ENCODE results near the gene CHMP5.

CHMP5 gene

DNA sequence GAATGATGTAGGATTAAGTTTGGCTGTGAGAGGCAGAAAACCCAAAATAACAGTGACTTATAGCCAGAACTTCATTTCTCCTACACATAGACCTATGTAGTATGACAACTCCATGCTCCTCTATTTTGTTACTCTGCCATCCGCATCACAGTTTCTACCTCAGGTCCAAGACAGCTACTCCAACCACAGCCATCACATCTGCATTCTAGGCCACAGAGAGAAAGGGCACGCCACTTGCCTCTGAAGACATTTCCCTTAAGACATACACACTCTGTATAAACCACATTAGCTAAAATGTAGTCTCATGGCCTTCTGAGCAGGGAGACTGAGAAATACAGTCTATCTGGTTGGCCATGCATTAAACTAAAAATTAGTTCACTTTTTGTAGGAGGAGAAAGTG, 14.9 kb upstream of the CHMP5 start:
- Histone ChIP-seq H3K14ac (ENCODE audit: low read length) (no peak overlapping the region), H2BK15ac (ENCODE audit: low read length) (no peak overlapping the region), H3K4me2 (ENCODE audit: insufficient read depth, low read length, poor library complexity, severe bottlenecking) (no peak overlapping the region), H3K4ac (ENCODE audit: low read length) (no peak overlapping the region), H3K4me3 (ENCODE audit: low read length in 2 of 2) (no peak overlapping the region), H3K79me1 (ENCODE audit: low read depth, low read length) (no peaks in the 10 kb centered on the region), H2BK5ac (ENCODE audit: low read length) (no peak overlapping the region), H3K36me3 (replicated peaks in 1 of 2; ENCODE audit: control insufficient read depth in 2 of 2, insufficient read depth in 2 of 2, low read length in 2 of 2) (peaks cover 10 to 53% of the 10 kb centered on the region in 2 donors), H2AFZ (ENCODE audit: low read length) (no peak overlapping the region), H2BK120ac (ENCODE audit: low read depth, low read length) (no peak overlapping the region), H4K8ac (ENCODE audit: low read depth, low read length) (no peak overlapping the region), H3K27me3 (ENCODE audit: control insufficient read depth in 3 of 3, insufficient read depth in 3 of 3, low read depth in 1 of 3, low read length in 3 of 3) (no peaks in the 10 kb centered on the region), H3K18ac (ENCODE audit: low read length) (no peak overlapping the region), H3K23ac (ENCODE audit: low read depth, low read length, poor library complexity) (no peak overlapping the region), H4K91ac (ENCODE audit: low read depth, low read length, poor library complexity) (no peak overlapping the region), H2BK12ac (ENCODE audit: low read length) (no peak overlapping the region), H3K4me1 (ENCODE audit: control insufficient read depth in 2 of 2, insufficient read depth in 1 of 2, low read depth in 1 of 2, low read length in 2 of 2) (no peaks in the 10 kb centered on the region), H2AK5ac (ENCODE audit: low read depth, low read length) (no peak overlapping the region), H3K9me3 (replicated peaks in 1 of 2; ENCODE audit: control insufficient read depth in 2 of 2, insufficient read depth in 1 of 2, low read depth in 1 of 2, low read length in 2 of 2) (no peaks in the 10 kb centered on the region), H3K9ac (ENCODE audit: low read depth, low read length, poor library complexity) (no peak overlapping the region), H3K27ac (replicated peaks; ENCODE audit: low read length) (no peak overlapping the region)
- no peak for DNase-seq (ENCODE audit: low spot score)
- WGBS, 2 donors (ENCODE audit: extremely low coverage in 2 of 2, insufficient read length in 2 of 2, insufficient replicate concordance in 1 of 2), result no CpG with 5 or more reads among the region's 2 CpGs

DNA sequence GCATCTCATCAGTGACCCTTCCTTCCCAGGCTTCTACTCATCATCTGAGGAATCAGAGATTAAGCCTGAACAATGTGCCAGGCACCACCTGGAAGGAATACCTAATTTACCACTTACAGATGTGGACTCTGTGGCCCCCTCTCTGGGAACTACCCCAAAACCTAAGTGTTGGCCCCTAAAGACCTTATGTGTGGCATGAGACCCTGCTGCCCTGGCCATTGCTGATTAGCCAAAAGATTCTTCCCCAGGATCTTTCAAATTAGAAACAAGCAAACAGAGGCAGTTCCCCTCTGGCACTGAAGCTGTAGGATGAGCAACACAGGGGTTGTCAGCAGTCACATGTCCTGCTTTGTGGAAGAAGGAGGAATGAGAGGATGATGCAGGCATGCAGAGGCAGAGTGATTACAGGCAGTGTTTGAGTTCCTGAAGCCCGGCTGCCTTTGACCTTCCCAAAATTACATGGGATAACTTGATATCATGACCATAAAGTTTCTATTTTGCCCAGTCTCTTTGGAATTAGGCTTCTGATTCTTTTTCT, 14.3 kb upstream of the CHMP5 start:
- no peak overlapping the region for H3K23ac ChIP-seq (ENCODE audit: low read depth, low read length, poor library complexity)
- no peak overlapping the region for H3K14ac ChIP-seq (ENCODE audit: low read length)
- H2AK5ac ChIP-seq (ENCODE audit: low read depth, low read length), result no peak overlapping the region
- no peak overlapping the region for H2AFZ ChIP-seq (ENCODE audit: low read length)
- H3K9me3 ChIP-seq (replicated peaks in 1 of 2; ENCODE audit: control insufficient read depth in 2 of 2, insufficient read depth in 1 of 2, low read depth in 1 of 2, low read length in 2 of 2), result no peaks in the 10 kb centered on the region
- no peak overlapping the region for H3K4me2 ChIP-seq (ENCODE audit: insufficient read depth, low read length, poor library complexity, severe bottlenecking)
- no peak overlapping the region for H3K4ac ChIP-seq (ENCODE audit: low read length)
- H3K27me3 ChIP-seq (ENCODE audit: control insufficient read depth in 3 of 3, insufficient read depth in 3 of 3, low read depth in 1 of 3, low read length in 3 of 3), result no peaks in the 10 kb centered on the region
- WGBS, 2 donors (ENCODE audit: extremely low coverage in 2 of 2, insufficient read length in 2 of 2, insufficient replicate concordance in 1 of 2), result no CpG with 5 or more reads among the region's 1 CpG
- H2BK5ac ChIP-seq (ENCODE audit: low read length), result no peak overlapping the region
- H3K18ac ChIP-seq (ENCODE audit: low read length), result no peak overlapping the region
- no peak overlapping the region for H4K91ac ChIP-seq (ENCODE audit: low read depth, low read length, poor library complexity)
- H4K8ac ChIP-seq (ENCODE audit: low read depth, low read length), result no peak overlapping the region
- H3K79me1 ChIP-seq (ENCODE audit: low read depth, low read length), result no peaks in the 10 kb centered on the region
- H3K4me1 ChIP-seq (ENCODE audit: control insufficient read depth in 2 of 2, insufficient read depth in 1 of 2, low read depth in 1 of 2, low read length in 2 of 2), result no peaks in the 10 kb centered on the region
- DNase-seq (ENCODE audit: low spot score), result no peak
- H2BK12ac ChIP-seq (ENCODE audit: low read length), result no peak overlapping the region
- no peak overlapping the region for H3K9ac ChIP-seq (ENCODE audit: low read depth, low read length, poor library complexity)
- H3K27ac ChIP-seq (replicated peaks; ENCODE audit: low read length), result no peak overlapping the region
- H2BK15ac ChIP-seq (ENCODE audit: low read length), result no peak overlapping the region
- no peak overlapping the region for H3K4me3 ChIP-seq (ENCODE audit: low read length in 2 of 2)
- H3K36me3 ChIP-seq (replicated peaks in 1 of 2; ENCODE audit: control insufficient read depth in 2 of 2, insufficient read depth in 2 of 2, low read length in 2 of 2), result peaks cover 16 to 58% of the 10 kb centered on the region in 2 donors
- H2BK120ac ChIP-seq (ENCODE audit: low read depth, low read length), result no peak overlapping the region

DNA sequence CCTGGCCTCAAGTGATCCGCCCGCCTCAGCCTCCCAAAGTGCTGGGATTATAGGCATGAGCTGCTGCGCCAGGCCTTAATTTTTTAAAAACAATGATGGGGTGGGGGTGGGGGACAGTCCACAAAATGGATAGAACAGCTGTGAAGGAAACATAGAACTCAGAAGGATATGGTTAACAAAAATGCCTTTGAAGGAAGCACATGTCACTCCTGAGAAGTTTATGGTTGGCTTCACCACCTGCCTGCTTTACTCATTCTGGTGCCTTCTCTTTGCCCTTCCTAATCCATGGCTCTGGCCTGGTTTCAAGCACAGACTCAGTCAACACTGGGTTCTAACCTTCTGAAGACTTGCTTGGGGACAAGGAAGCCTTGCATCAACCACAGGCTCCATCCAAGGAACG, 10.6 kb upstream of the CHMP5 start:
- no peaks in the 10 kb centered on the region for H3K9me3 ChIP-seq (replicated peaks in 1 of 2; ENCODE audit: control insufficient read depth in 2 of 2, insufficient read depth in 1 of 2, low read depth in 1 of 2, low read length in 2 of 2)
- H2BK15ac ChIP-seq (ENCODE audit: low read length), result no peak overlapping the region
- no peak overlapping the region for H3K23ac ChIP-seq (ENCODE audit: low read depth, low read length, poor library complexity)
- H3K36me3 ChIP-seq (replicated peaks in 1 of 2; ENCODE audit: control insufficient read depth in 2 of 2, insufficient read depth in 2 of 2, low read length in 2 of 2), result peaks cover 37 to 83% of the 10 kb centered on the region in 2 donors
- no peak overlapping the region for H4K91ac ChIP-seq (ENCODE audit: low read depth, low read length, poor library complexity)
- no peaks in the 10 kb centered on the region for H3K4me1 ChIP-seq (ENCODE audit: control insufficient read depth in 2 of 2, insufficient read depth in 1 of 2, low read depth in 1 of 2, low read length in 2 of 2)
- no peaks in the 10 kb centered on the region for H3K79me1 ChIP-seq (ENCODE audit: low read depth, low read length)
- no peaks in the 10 kb centered on the region for H3K27me3 ChIP-seq (ENCODE audit: control insufficient read depth in 3 of 3, insufficient read depth in 3 of 3, low read depth in 1 of 3, low read length in 3 of 3)
- no peak for DNase-seq (ENCODE audit: low spot score)
- H4K8ac ChIP-seq (ENCODE audit: low read depth, low read length), result no peak overlapping the region
- WGBS, 2 donors (ENCODE audit: extremely low coverage in 2 of 2, insufficient read length in 2 of 2, insufficient replicate concordance in 1 of 2), result no CpG with 5 or more reads among the region's 4 CpGs
- no peak overlapping the region for H3K27ac ChIP-seq (replicated peaks; ENCODE audit: low read length)
- no peak overlapping the region for H3K4ac ChIP-seq (ENCODE audit: low read length)
- no peak overlapping the region for H2BK120ac ChIP-seq (ENCODE audit: low read depth, low read length)
- H3K18ac ChIP-seq (ENCODE audit: low read length), result no peak overlapping the region
- H3K14ac ChIP-seq (ENCODE audit: low read length), result no peak overlapping the region
- H3K4me3 ChIP-seq (ENCODE audit: low read length in 2 of 2), result no peak overlapping the region
- H2AFZ ChIP-seq (ENCODE audit: low read length), result no peak overlapping the region
- H3K9ac ChIP-seq (ENCODE audit: low read depth, low read length, poor library complexity), result no peak overlapping the region
- no peak overlapping the region for H2AK5ac ChIP-seq (ENCODE audit: low read depth, low read length)
- no peak overlapping the region for H3K4me2 ChIP-seq (ENCODE audit: insufficient read depth, low read length, poor library complexity, severe bottlenecking)
- H2BK5ac ChIP-seq (ENCODE audit: low read length), result no peak overlapping the region
- no peak overlapping the region for H2BK12ac ChIP-seq (ENCODE audit: low read length)

DNA sequence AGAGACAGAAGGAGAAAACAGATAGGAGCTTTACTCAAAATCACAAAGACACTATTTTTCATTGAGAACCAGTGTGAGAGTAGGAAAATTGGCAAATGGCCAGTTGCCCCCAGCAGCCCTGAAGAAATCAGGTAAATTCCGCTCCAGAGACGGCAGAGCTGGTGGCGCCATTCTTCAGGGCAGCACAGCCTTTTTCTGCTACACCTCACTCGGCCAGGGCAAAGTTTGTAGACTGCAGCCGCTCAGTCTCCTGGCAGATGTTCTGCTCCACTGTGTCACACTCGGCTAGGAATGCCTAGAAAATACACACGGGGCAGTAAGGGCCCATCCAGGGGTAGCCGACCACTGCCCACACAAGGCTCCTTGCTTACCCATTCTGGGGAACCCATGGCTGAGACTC, 9.8 kb upstream of the CHMP5 start:
- no peak overlapping the region for H3K23ac ChIP-seq (ENCODE audit: low read depth, low read length, poor library complexity)
- no peak overlapping the region for H3K18ac ChIP-seq (ENCODE audit: low read length)
- no peak overlapping the region for H3K4me3 ChIP-seq (ENCODE audit: low read length in 2 of 2)
- no peaks in the 10 kb centered on the region for H3K27me3 ChIP-seq (ENCODE audit: control insufficient read depth in 3 of 3, insufficient read depth in 3 of 3, low read depth in 1 of 3, low read length in 3 of 3)
- H2AFZ ChIP-seq (ENCODE audit: low read length), result no peak overlapping the region
- no peak overlapping the region for H2BK120ac ChIP-seq (ENCODE audit: low read depth, low read length)
- H4K91ac ChIP-seq (ENCODE audit: low read depth, low read length, poor library complexity), result no peak overlapping the region
- no peak overlapping the region for H4K8ac ChIP-seq (ENCODE audit: low read depth, low read length)
- H3K9ac ChIP-seq (ENCODE audit: low read depth, low read length, poor library complexity), result no peak overlapping the region
- H2BK12ac ChIP-seq (ENCODE audit: low read length), result no peak overlapping the region
- no peak overlapping the region for H2AK5ac ChIP-seq (ENCODE audit: low read depth, low read length)
- no CpG with 5 or more reads among the region's 8 CpGs for WGBS, 2 donors (ENCODE audit: extremely low coverage in 2 of 2, insufficient read length in 2 of 2, insufficient replicate concordance in 1 of 2)
- no peak overlapping the region for H2BK5ac ChIP-seq (ENCODE audit: low read length)
- H2BK15ac ChIP-seq (ENCODE audit: low read length), result no peak overlapping the region
- H3K4me2 ChIP-seq (ENCODE audit: insufficient read depth, low read length, poor library complexity, severe bottlenecking), result no peak overlapping the region
- H3K4me1 ChIP-seq (ENCODE audit: control insufficient read depth in 2 of 2, insufficient read depth in 1 of 2, low read depth in 1 of 2, low read length in 2 of 2), result no peaks in the 10 kb centered on the region
- no peak overlapping the region for H3K4ac ChIP-seq (ENCODE audit: low read length)
- H3K27ac ChIP-seq (replicated peaks; ENCODE audit: low read length), result no peak overlapping the region
- H3K9me3 ChIP-seq (replicated peaks in 1 of 2; ENCODE audit: control insufficient read depth in 2 of 2, insufficient read depth in 1 of 2, low read depth in 1 of 2, low read length in 2 of 2), result no peaks in the 10 kb centered on the region
- no peak for DNase-seq (ENCODE audit: low spot score)
- H3K14ac ChIP-seq (ENCODE audit: low read length), result no peak overlapping the region
- H3K79me1 ChIP-seq (ENCODE audit: low read depth, low read length), result no peaks in the 10 kb centered on the region
- peaks cover 40 to 86% of the 10 kb centered on the region in 2 donors for H3K36me3 ChIP-seq (replicated peaks in 1 of 2; ENCODE audit: control insufficient read depth in 2 of 2, insufficient read depth in 2 of 2, low read length in 2 of 2)

Measured in neuronal stem cell (in vitro differentiated cells).